RWPE2 (cell line): ENCODE data around the gene NAT9.
A peak's percentile ranks its signal among the peaks of the same experiment; 100 is the strongest.

Experiments
- ATAC-seq: fragments of 200-7000 bp; cut with Tn5 transposase; 3 replicates; pipeline ENCODE4 v1.9.1; 2021; ENCODE audit warnings: low read depth
- DNase-seq: peaks from one replicate; pipeline ENCODE4 v3.0.0-alpha.2; 2020; ENCODE audit warnings: low spot score
- H3K27ac ChIP-seq: fragments of 450-650 bp; 2 replicates; pipeline ENCODE4 v1.5.1; 2017; ENCODE audit warnings: mild to moderate bottlenecking; ENCODE audit not compliant: poor library complexity, severe bottlenecking
- H3K27me3 ChIP-seq: fragments of 250-450 bp; sonication (Bioruptor Pico); 2 replicates; pipeline ENCODE4 v1.5.1; 2021; ENCODE audit warnings: mild to moderate bottlenecking, moderate library complexity; ENCODE audit not compliant: insufficient read depth, poor library complexity, severe bottlenecking
- H3K36me3 ChIP-seq: fragments of 250-450 bp; sonication (Bioruptor Pico); 2 replicates; pipeline ENCODE4 v1.5.1; 2020; ENCODE audit warnings: low read depth, mild to moderate bottlenecking, moderate library complexity
- H3K4me1 ChIP-seq: fragments of 250-450 bp; sonication (Bioruptor Pico); 2 replicates; pipeline ENCODE4 v1.5.1; 2021; ENCODE audit warnings: mild to moderate bottlenecking, moderate library complexity; ENCODE audit not compliant: insufficient read depth, poor library complexity, severe bottlenecking
- H3K4me3 ChIP-seq: fragments of 250-450 bp; sonication (Bioruptor Pico); 2 replicates; pipeline ENCODE4 v1.5.1; 2021; ENCODE audit warnings: mild to moderate bottlenecking, moderate library complexity; ENCODE audit not compliant: severe bottlenecking
- H3K9me3 ChIP-seq: fragments of 250-450 bp; sonication (Bioruptor Pico); 2 replicates; pipeline ENCODE4 v1.5.1; 2021; ENCODE audit warnings: mild to moderate bottlenecking, moderate library complexity; ENCODE audit not compliant: severe bottlenecking
- TF ChIP-seq, protein P1 (sequence below): fragments of 450-650 bp; IDR thresholded peaks from one replicate; pipeline ENCODE4 v1.5.1; 2017; ENCODE audit warnings: mild to moderate bottlenecking, moderate library complexity; ENCODE audit not compliant: poor library complexity, severe bottlenecking

NAT9 gene

DNA sequence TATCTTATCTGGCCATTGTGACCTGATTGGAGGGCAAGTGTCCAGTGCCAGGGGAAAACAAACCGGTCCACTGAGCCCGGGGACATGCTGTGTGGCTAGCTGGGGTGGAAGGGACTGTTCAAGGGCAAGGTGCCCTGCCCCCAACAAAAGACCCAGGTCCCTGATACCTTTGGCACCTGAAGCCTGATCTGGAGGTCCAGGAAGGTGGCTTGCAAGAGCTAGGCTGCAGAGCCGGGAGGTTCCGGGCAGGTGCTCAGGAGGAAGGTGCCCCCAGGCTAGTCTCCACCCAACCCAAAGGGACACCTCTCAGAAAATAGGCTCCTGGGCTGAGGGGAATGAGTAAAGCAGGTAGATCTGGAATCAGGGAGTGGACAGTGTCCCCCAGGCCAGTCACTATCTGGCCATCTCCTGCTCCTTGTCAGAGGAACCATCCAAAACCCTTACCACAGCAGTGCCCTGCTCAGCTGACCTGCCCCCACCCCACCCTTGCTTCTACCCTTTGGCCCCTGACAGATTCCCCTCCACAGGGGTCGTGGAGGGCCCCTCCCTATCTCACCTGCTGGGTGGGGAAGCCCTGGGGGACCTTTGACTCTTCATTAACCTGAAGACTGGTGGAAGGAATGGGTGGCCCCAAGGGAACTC, 6.2 kb downstream of the NAT9 start:
- Histone ChIP-seq H3K9me3 (no peaks in the 10 kb centered on the region), H3K27ac (no peak overlapping the region), H3K4me1 (no peaks in the 10 kb centered on the region), H3K27me3 (no peaks in the 10 kb centered on the region), H3K36me3 (peaks cover 71% of the 10 kb centered on the region), H3K4me3 (no peak overlapping the region)
- DNase-seq = no peak
- TF ChIP-seq, protein P1, sequence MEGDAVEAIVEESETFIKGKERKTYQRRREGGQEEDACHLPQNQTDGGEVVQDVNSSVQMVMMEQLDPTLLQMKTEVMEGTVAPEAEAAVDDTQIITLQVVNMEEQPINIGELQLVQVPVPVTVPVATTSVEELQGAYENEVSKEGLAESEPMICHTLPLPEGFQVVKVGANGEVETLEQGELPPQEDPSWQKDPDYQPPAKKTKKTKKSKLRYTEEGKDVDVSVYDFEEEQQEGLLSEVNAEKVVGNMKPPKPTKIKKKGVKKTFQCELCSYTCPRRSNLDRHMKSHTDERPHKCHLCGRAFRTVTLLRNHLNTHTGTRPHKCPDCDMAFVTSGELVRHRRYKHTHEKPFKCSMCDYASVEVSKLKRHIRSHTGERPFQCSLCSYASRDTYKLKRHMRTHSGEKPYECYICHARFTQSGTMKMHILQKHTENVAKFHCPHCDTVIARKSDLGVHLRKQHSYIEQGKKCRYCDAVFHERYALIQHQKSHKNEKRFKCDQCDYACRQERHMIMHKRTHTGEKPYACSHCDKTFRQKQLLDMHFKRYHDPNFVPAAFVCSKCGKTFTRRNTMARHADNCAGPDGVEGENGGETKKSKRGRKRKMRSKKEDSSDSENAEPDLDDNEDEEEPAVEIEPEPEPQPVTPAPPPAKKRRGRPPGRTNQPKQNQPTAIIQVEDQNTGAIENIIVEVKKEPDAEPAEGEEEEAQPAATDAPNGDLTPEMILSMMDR = no peak
- ATAC-seq = no peak

DNA sequence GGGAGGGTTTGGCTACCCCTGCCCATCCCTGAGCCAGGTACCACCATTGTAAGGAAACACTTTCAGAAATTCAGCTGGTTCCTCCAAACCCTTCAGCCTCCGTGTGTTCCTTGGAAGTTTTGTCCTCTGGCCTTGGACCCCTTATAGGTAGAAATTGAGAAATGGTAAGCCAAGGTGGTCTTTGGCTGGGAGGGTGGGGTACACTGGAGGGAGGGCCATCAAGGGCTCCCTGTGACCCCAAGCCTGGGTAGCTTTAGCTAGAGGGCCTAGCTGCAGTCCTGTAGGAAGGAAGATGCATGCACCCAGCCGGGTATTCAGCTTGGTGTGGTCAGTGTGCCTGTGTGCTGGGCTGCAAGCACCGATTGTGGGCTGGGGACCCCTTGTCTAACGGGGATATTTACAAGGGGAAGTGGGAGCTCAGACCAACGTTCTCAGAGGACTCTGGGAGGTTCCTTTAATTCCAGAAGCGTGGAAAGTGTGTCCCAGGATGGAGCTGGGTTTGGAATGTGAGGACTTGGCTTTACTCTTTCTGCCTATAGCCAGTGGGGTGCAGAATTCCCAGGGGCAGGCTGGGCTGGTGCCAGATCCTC, 6.8 kb downstream of the NAT9 start:
- no peaks in the 10 kb centered on the region for H3K4me1 ChIP-seq
- no peak overlapping the region for H3K4me3 ChIP-seq
- no peaks in the 10 kb centered on the region for H3K9me3 ChIP-seq
- no peaks in the 10 kb centered on the region for H3K27me3 ChIP-seq
- H3K36me3 ChIP-seq = peaks cover 73% of the 10 kb centered on the region
- TF ChIP-seq, protein P1 = no peak
- DNase-seq = no peak
- ATAC-seq = no peak
- H3K27ac ChIP-seq = no peak overlapping the region

GRCh38 chr17:74768763-74769114, 7.4 kb downstream of the NAT9 start:
- TF ChIP-seq, protein P1 = no peak
- Histone ChIP-seq H3K9me3 (no peaks in the 10 kb centered on the region), H3K4me1 (no peaks in the 10 kb centered on the region), H3K27ac (no peak overlapping the region), H3K27me3 (no peaks in the 10 kb centered on the region), H3K4me3 (no peak overlapping the region), H3K36me3 (peaks cover 68% of the 10 kb centered on the region)
- ATAC-seq (no peak), DNase-seq (no peak)

- DNase-seq (no peak), ATAC-seq (no peak)
- Histone ChIP-seq H3K27ac (no peak overlapping the region), H3K4me3 (no peak overlapping the region), H3K36me3 (peaks cover 65% of the 10 kb centered on the region), H3K4me1 (no peaks in the 10 kb centered on the region), H3K9me3 (no peaks in the 10 kb centered on the region), H3K27me3 (no peaks in the 10 kb centered on the region)
- TF ChIP-seq, protein P1 = peak; percentile 7
Measured at GRCh38 chr17:74768069-74768762, 7.9 kb downstream of the NAT9 start.

DNA sequence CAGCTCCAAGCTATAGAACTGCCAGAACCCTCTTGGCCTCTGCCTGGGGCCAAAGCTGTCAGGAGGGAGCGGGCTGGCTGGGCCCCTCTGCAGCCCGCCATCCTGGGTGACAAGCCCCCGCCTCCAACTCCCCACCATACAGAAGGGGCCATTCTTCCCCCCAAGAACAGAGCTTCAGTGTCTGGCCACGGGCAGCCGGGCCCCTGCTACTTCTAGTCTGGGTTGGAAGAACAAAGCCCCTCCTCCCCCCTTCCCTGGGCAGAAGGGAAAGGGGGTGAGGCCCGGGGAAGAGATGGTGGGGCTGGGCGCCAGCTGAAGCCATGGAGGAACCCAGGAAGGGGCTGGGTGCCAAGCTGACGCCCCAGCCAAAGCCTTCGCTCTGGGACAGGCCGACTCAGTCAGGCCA, 9.0 kb downstream of the NAT9 start:
- DNase-seq = no peak
- ATAC-seq = no peak
- Histone ChIP-seq H3K27ac (no peak overlapping the region), H3K27me3 (no peaks in the 10 kb centered on the region), H3K36me3 (peaks cover 54% of the 10 kb centered on the region), H3K4me1 (no peaks in the 10 kb centered on the region), H3K4me3 (no peak overlapping the region), H3K9me3 (no peaks in the 10 kb centered on the region)
- TF ChIP-seq, protein P1 = no peak
